CD4-positive, alpha-beta memory T cell (primary cell): ENCODE results near the gene PCDHB7. TPM values are rescaled to one million over a fixed set of nuclear protein-coding genes. Genes with fewer than 3 reads are reported as not detected.
"Not testable (repeated sequence)": the region's sequence is repeated elsewhere in the genome, so short reads cannot be mapped to it uniquely, and the experiment has no call there.

Experiments
- CTCF ChIA-PET: fragments of 350-600 bp; sonication (Branson Sonifier 250); formaldehyde crosslinking; loops from one replicate; lab custom pipeline; 2021; ENCODE audit warnings: inconsistent platforms; ENCODE audit not compliant: partially characterized antibody; lab: Charles Lee
- POLR2A ChIA-PET: fragments of 350-600 bp; sonication (Branson Sonifier 250); formaldehyde crosslinking; loops from one replicate; lab custom pipeline; 2021; ENCODE audit not compliant: partially characterized antibody; lab: Charles Lee
- DNase-seq, 5 donors: peaks; one replicate each; pipeline versions ENCODE4 v3.0.0 to v3.0.0-alpha.2; 2020 to 2022; ENCODE audit warnings: mixed read lengths in 1 of 5
- H3K27ac ChIP-seq: one replicate; pipeline ENCODE4 v1.7.0; 2013; ENCODE audit warnings: low read depth, low read length
- H3K27me3 ChIP-seq: 2 replicates; pipeline ENCODE4 v1.7.0; 2013; ENCODE audit warnings: mild to moderate bottlenecking, low read length, moderate library complexity; ENCODE audit not compliant: insufficient read depth
- H3K36me3 ChIP-seq: 2 replicates; pipeline ENCODE4 v1.7.0; 2013; ENCODE audit warnings: mild to moderate bottlenecking, low read length, moderate library complexity; ENCODE audit not compliant: insufficient read depth
- H3K4me1 ChIP-seq: 2 replicates; pipeline ENCODE4 v1.7.0; 2013; ENCODE audit warnings: mild to moderate bottlenecking, low read length, moderate library complexity; ENCODE audit not compliant: insufficient read depth
- H3K4me3 ChIP-seq, 2 donors: one replicate each; pipeline ENCODE4 v1.7.0; 2013; ENCODE audit warnings: low read length in 2 of 2, mild to moderate bottlenecking in 1 of 2
- H3K9me3 ChIP-seq, 2 donors: one replicate each; pipeline ENCODE4 v1.7.0; 2013; ENCODE audit warnings: low read length in 2 of 2, control low read depth in 1 of 2; ENCODE audit not compliant: control insufficient read depth in 1 of 2
- H3K27ac Mint-ChIP-seq, 7 donors: one replicate each; pipeline ENCODE4 v1.8.0; 2020 to 2021; ENCODE audit warnings: mixed read lengths in 7 of 7, mild to moderate bottlenecking in 6 of 7, inconsistent platforms in 3 of 7, moderate library complexity in 3 of 7
- H3K27me3 Mint-ChIP-seq, 2 donors: one replicate each; pipeline ENCODE4 v1.8.0; 2020 to 2021; ENCODE audit warnings: mixed read lengths in 2 of 2
- H3K36me3 Mint-ChIP-seq, 2 donors: one replicate each; pipeline ENCODE4 v1.8.0; 2020 to 2021; ENCODE audit warnings: mixed read lengths in 2 of 2, inconsistent platforms in 1 of 2, mild to moderate bottlenecking in 1 of 2
- H3K4me1 Mint-ChIP-seq, 4 donors: one replicate each; pipeline ENCODE4 v1.8.0; 2020 to 2021; ENCODE audit warnings: mixed read lengths in 4 of 4, mild to moderate bottlenecking in 1 of 4
- H3K4me3 Mint-ChIP-seq, 8 donors: one replicate each; pipeline ENCODE4 v1.8.0; 2020 to 2021; ENCODE audit warnings: mixed read lengths in 8 of 8, mild to moderate bottlenecking in 7 of 8, moderate library complexity in 6 of 8, inconsistent platforms in 3 of 8
- H3K9me3 Mint-ChIP-seq, 8 donors: one replicate each; pipeline ENCODE4 v1.8.0; 2020 to 2021; ENCODE audit warnings: mixed read lengths in 8 of 8, mild to moderate bottlenecking in 5 of 8, inconsistent platforms in 3 of 8, moderate library complexity in 1 of 8
- intact Hi-C: fragments of 100-400 bp; cut with micrococcal nuclease; formaldehyde crosslinking; loops from one replicate; pipeline ENCODE4 v1.15.1; 2023
- polyA plus RNA-seq, 2 donors: library from polyadenylated mRNA; unstranded; fragments of 300-500 nt; fragmentation: Illumina TruSeq; gene quantifications; one replicate each; pipeline ENCODE4 v1.2.3, GENCODE V29; 2021
- total RNA-seq, 2 experiments: library from RNA; stranded (reverse); gene quantifications; one replicate each; pipeline ENCODE4 v1.2.3, GENCODE V29; 2021

PCDHB7 gene
- total and polyA plus RNA-seq, 4 experiments from 2014 or later: not detected

DNA sequence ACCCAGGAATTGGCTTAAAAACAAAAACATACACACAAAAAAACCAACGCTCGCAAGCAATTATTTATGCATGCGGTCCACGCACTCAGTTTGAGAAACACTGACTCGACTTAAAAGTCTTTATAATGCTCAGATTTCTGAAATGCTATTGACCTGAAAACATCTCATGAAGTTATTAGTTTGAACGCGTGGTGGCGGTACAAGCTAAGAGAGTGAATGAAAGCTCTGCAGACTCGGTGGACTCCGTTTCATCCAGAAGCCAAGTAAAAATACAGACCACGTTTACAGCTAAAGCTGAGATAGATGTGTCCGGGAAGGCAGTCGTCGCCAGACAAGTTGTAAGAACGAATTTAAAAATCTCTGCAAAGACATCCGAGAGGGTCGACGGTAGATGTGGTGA is 22.6 kb upstream of the PCDHB7 start, which contains the start of gene PCDHB6:
Gene PCDHB6, plus strand, starts transcription at position 246 of the 400 bp plus-strand sequence. CDS start 201 bp downstream, outside the sequence.
- no peaks in the 10 kb centered on the region for H3K4me1 ChIP-seq
- no peak within 1 kb of the TSS for H3K27ac ChIP-seq
- intact Hi-C loops: no loop called here
- Mint-ChIP-seq H3K9me3 (peaks cover 0 to 39% (median 27%) of the 10 kb centered on the region in 8 donors), H3K36me3 (peaks cover 0 to 8% of the 10 kb centered on the region in 2 donors), H3K27ac (no peak within 1 kb of the TSS), H3K4me1 (peaks cover 0 to 6% (median 4%) of the 10 kb centered on the region in 4 donors), H3K27me3 (peaks cover 15 to 26% of the 10 kb centered on the region in 2 donors), H3K4me3 (peak within 1 kb of the TSS in 7 of 8 donors; percentile 26 to 75 (median 56))
- no peaks in the 10 kb centered on the region for H3K27me3 ChIP-seq
- H3K36me3 ChIP-seq: no peaks in the 10 kb centered on the region
- DNase-seq: no peak
- no peak within 1 kb of the TSS for H3K4me3 ChIP-seq
- ChIA-PET POLR2A (no interaction called here), CTCF (no interaction called here)
- no peaks in the 10 kb centered on the region for H3K9me3 ChIP-seq

GRCh38 chr5:141150224-141150992 is 22.0 kb upstream of the PCDHB7 start:
- ChIA-PET CTCF (no interaction called here), POLR2A (no interaction called here)
- no peak overlapping the region for H3K27ac Mint-ChIP-seq
- peaks cover 19 to 25% of the 10 kb centered on the region in 2 donors for H3K27me3 Mint-ChIP-seq
- DNase-seq: no peak
- H3K36me3 Mint-ChIP-seq: peaks cover 0 to 8% of the 10 kb centered on the region in 2 donors
- H3K27me3 ChIP-seq: no peaks in the 10 kb centered on the region
- no peak overlapping the region for H3K4me3 ChIP-seq
- H3K4me1 ChIP-seq: no peaks in the 10 kb centered on the region
- intact Hi-C loops: no loop called here
- H3K9me3 Mint-ChIP-seq: peaks cover 0 to 41% (median 28%) of the 10 kb centered on the region in 8 donors
- no peaks in the 10 kb centered on the region for H3K36me3 ChIP-seq
- H3K4me3 Mint-ChIP-seq: peak overlapping the region in 5 of 8 donors; percentile 26 to 75 (median 72)
- H3K9me3 ChIP-seq: no peaks in the 10 kb centered on the region
- peaks cover 0 to 6% (median 4%) of the 10 kb centered on the region in 4 donors for H3K4me1 Mint-ChIP-seq
- H3K27ac ChIP-seq: no peak overlapping the region

DNA sequence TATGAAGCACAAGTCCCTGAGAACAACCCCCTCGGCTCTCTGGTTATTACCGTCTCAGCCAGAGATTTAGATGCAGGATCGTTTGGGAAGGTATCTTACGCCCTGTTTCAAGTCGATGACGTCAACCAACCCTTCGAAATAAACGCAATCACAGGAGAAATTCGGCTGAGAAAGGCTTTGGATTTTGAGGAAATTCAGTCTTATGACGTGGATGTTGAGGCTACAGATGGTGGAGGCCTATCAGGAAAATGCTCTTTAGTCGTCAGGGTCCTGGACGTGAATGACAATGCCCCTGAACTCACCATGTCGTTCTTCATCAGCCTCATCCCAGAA is 21.5 kb upstream of the PCDHB7 start:
- Mint-ChIP-seq H3K36me3 (peaks cover 0 to 8% of the 10 kb centered on the region in 2 donors), H3K4me1 (peaks cover 0 to 6% (median 4%) of the 10 kb centered on the region in 4 donors), H3K4me3 (no peak overlapping the region), H3K9me3 (peaks cover 0 to 46% (median 32%) of the 10 kb centered on the region in 8 donors), H3K27ac (no peak overlapping the region), H3K27me3 (peaks cover 21 to 27% of the 10 kb centered on the region in 2 donors)
- no peak for DNase-seq
- H3K4me1 ChIP-seq: no peaks in the 10 kb centered on the region
- H3K27ac ChIP-seq: no peak overlapping the region
- H3K4me3 ChIP-seq: no peak overlapping the region
- intact Hi-C loops: no loop called here
- CTCF ChIA-PET: no interaction called here
- H3K36me3 ChIP-seq: no peaks in the 10 kb centered on the region
- H3K9me3 ChIP-seq: no peaks in the 10 kb centered on the region
- POLR2A ChIA-PET: no interaction called here
- H3K27me3 ChIP-seq: no peaks in the 10 kb centered on the region

- H3K27ac Mint-ChIP-seq, H3K27ac ChIP-seq, H3K36me3 Mint-ChIP-seq, H3K9me3 ChIP-seq, H3K27me3 ChIP-seq, CTCF ChIA-PET, H3K36me3 ChIP-seq, H3K4me3 Mint-ChIP-seq, POLR2A ChIA-PET, DNase-seq, H3K4me1 ChIP-seq, intact Hi-C loops, H3K4me1 Mint-ChIP-seq, H3K4me3 ChIP-seq: not testable (repeated sequence)
- Mint-ChIP-seq H3K27me3 (peaks cover 23 to 30% of the 10 kb centered on the region in 2 donors), H3K9me3 (peaks cover 0 to 52% (median 37%) of the 10 kb centered on the region in 8 donors)
These were observed 20.8 kb upstream of the PCDHB7 start for GRCh38 chr5:141151632-141152031.

DNA sequence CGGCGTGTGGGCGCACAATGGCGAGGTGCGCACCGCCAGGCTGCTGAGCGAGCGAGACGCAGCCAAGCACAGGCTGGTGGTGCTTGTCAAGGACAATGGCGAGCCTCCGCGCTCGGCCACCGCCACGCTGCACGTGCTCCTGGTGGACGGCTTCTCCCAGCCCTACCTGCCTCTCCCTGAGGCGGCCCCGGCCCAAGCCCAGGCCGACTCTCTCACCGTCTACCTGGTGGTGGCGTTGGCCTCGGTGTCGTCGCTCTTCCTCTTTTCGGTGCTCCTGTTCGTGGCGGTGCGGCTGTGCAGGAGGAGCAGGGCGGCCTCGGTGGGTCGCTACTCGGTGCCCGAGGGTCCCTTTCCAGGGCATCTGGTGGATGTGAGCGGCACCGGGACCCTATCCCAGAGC is 20.3 kb upstream of the PCDHB7 start:
- H3K9me3 Mint-ChIP-seq: peaks cover 0 to 56% (median 41%) of the 10 kb centered on the region in 8 donors
- H3K4me3 ChIP-seq, CTCF ChIA-PET: not testable (repeated sequence)

GRCh38 chr5:141155540-141156374 is 16.7 kb upstream of the PCDHB7 start:
- CTCF ChIA-PET: no interaction called here
- intact Hi-C loops: no loop called here

More for the DNA sequence above, 20.3 kb upstream of the PCDHB7 start:
- H3K4me1 Mint-ChIP-seq, POLR2A ChIA-PET, H3K27ac Mint-ChIP-seq, H3K9me3 ChIP-seq, H3K4me3 Mint-ChIP-seq, H3K27me3 ChIP-seq, H3K36me3 ChIP-seq, H3K27ac ChIP-seq, intact Hi-C loops, H3K36me3 Mint-ChIP-seq, DNase-seq, H3K4me1 ChIP-seq: not testable (repeated sequence)
- peaks cover 28 to 31% of the 10 kb centered on the region in 2 donors for H3K27me3 Mint-ChIP-seq

DNA sequence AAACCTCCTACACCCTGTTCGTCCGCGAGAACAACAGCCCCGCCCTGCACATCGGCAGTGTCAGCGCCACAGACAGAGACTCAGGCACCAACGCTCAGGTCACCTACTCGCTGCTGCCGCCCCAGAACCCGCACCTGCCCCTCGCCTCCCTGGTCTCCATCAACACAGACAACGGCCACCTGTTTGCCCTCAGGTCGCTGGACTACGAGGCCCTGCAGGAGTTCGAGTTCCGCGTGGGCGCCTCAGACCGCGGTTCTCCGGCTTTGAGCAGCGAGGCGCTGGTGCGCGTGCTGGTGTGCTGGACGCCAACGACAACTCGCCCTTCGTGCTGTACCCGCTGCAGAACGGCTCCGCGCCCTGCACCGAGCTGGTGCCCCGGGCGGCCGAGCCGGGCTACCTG is 15.1 kb upstream of the PCDHB7 start:
- H3K9me3 ChIP-seq, POLR2A ChIA-PET, H3K36me3 Mint-ChIP-seq, H3K27ac Mint-ChIP-seq, H3K4me1 ChIP-seq, H3K4me3 Mint-ChIP-seq, CTCF ChIA-PET, H3K4me1 Mint-ChIP-seq, H3K36me3 ChIP-seq, DNase-seq, H3K27ac ChIP-seq, intact Hi-C loops, H3K27me3 ChIP-seq, H3K4me3 ChIP-seq: not testable (repeated sequence)
- Mint-ChIP-seq H3K9me3 (peaks cover 2 to 44% (median 33%) of the 10 kb centered on the region in 8 donors), H3K27me3 (peaks cover 19 to 26% of the 10 kb centered on the region in 2 donors)

More at GRCh38 chr5:141155540-141156374, 16.7 kb upstream of the PCDHB7 start:
- no peaks in the 10 kb centered on the region for H3K36me3 ChIP-seq
- Mint-ChIP-seq H3K27ac (no peak overlapping the region), H3K4me1 (peaks cover 0 to 2% (median 0%) of the 10 kb centered on the region in 4 donors), H3K27me3 (peaks cover 24 to 27% of the 10 kb centered on the region in 2 donors), H3K4me3 (no peak overlapping the region), H3K36me3 (peaks cover 1 to 3% of the 10 kb centered on the region in 2 donors), H3K9me3 (peaks cover 0 to 53% (median 42%) of the 10 kb centered on the region in 8 donors)
- no peak for DNase-seq
- POLR2A ChIA-PET: no interaction called here
- no peak overlapping the region for H3K27ac ChIP-seq
- H3K9me3 ChIP-seq: no peaks in the 10 kb centered on the region
- no peaks in the 10 kb centered on the region for H3K27me3 ChIP-seq
- H3K4me1 ChIP-seq: no peaks in the 10 kb centered on the region
- no peak overlapping the region for H3K4me3 ChIP-seq
